AG04450 (cell line): ENCODE results near the gene BANP. TPM values are rescaled to one million over a fixed set of nuclear protein-coding genes. Genes with fewer than 3 reads are reported as not detected.

Experiments used
- CTCF ChIA-PET: fragments of 300-600, 350-600 bp; formaldehyde crosslinking; extraction: SDS; loops from one replicate; lab custom pipeline; 2022; ENCODE audit warnings: antibody characterized with exemption, inconsistent platforms; lab: Charles Lee
- POLR2A ChIA-PET: fragments of 350-600 bp; formaldehyde crosslinking; extraction: SDS; loops from one replicate; lab custom pipeline; 2021; ENCODE audit warnings: antibody characterized with exemption, inconsistent platforms; lab: Yijun Ruan, JAX
- DNase-seq: peaks from one replicate; pipeline ENCODE4 v3.0.0-alpha.2; 2011; ENCODE audit warnings: low read depth, low spot score
- H3K27ac ChIP-seq: one replicate; pipeline ENCODE4 v1.5.1; 2012; ENCODE audit warnings: low read depth, low read length, control low read depth
- H3K27me3 ChIP-seq: one replicate; pipeline ENCODE4 v1.6.0; 2012; ENCODE audit warnings: low read length; ENCODE audit not compliant: control insufficient read depth, insufficient read depth
- H3K4me3 ChIP-seq: 2 replicates; pipeline ENCODE4 v1.5.1; 2011; ENCODE audit warnings: mild to moderate bottlenecking, low read depth, low read length, control low read depth
- H3K9me3 ChIP-seq: 2 replicates; pipeline ENCODE4 v1.5.1; 2012; ENCODE audit warnings: low read length; ENCODE audit not compliant: control insufficient read depth, insufficient read depth
- polyA plus RNA-seq: library from polyadenylated mRNA; depleted of rRNA; stranded (reverse); fragments of >200 nt; gene quantifications from 2 replicates; pipeline ENCODE4 v1.2.3, GENCODE V29; 2011
- TF ChIP-seq, protein P1 (sequence below): IDR thresholded peaks from 2 replicates; pipeline ENCODE4 v1.5.1; 2011; ENCODE audit warnings: low read depth, low read length, control low read depth, inconsistent platforms

Gene BANP
- polyA plus RNA-seq, 1 experiment = 18.6 TPM

- TF ChIP-seq, protein P1, sequence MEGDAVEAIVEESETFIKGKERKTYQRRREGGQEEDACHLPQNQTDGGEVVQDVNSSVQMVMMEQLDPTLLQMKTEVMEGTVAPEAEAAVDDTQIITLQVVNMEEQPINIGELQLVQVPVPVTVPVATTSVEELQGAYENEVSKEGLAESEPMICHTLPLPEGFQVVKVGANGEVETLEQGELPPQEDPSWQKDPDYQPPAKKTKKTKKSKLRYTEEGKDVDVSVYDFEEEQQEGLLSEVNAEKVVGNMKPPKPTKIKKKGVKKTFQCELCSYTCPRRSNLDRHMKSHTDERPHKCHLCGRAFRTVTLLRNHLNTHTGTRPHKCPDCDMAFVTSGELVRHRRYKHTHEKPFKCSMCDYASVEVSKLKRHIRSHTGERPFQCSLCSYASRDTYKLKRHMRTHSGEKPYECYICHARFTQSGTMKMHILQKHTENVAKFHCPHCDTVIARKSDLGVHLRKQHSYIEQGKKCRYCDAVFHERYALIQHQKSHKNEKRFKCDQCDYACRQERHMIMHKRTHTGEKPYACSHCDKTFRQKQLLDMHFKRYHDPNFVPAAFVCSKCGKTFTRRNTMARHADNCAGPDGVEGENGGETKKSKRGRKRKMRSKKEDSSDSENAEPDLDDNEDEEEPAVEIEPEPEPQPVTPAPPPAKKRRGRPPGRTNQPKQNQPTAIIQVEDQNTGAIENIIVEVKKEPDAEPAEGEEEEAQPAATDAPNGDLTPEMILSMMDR = no peak
- ChIA-PET CTCF (no interaction called here), POLR2A (no interaction called here)
- no peak overlapping the region for H3K27ac ChIP-seq
- H3K27me3 ChIP-seq = no peaks in the 10 kb centered on the region
- H3K4me3 ChIP-seq = no peak overlapping the region
- no peak for DNase-seq
- H3K9me3 ChIP-seq = no peaks in the 10 kb centered on the region; the same call in 1 of the 2 replicates
Observed at GRCh38 chr16:87947356-87948118, 3.7 kb upstream of the BANP start.

DNA sequence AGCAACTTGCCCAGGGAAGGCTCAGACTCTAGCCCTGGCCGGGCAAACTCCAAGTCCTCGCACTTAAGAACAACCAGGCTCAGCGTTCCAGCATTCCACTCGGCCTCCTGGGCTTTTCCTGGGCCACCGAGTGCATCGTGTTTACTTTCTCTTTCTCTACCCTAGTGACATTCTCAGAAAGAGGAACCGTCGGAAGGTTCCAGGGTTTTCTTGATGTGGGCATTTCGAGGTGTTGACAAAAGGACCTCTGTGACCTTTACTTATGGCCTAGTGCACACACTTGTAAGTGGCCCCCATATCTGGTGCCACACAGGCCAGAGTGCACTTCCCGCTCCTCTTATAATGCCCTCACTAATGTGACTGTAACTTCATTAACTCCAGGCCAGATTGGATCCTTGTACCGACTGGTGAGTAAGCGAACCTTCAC, 3.1 kb upstream of the BANP start:
- no peak for DNase-seq
- Histone ChIP-seq H3K9me3 (no peaks in the 10 kb centered on the region; the same call in 1 of the 2 replicates), H3K27ac (no peak overlapping the region), H3K4me3 (no peak overlapping the region), H3K27me3 (no peaks in the 10 kb centered on the region)
- TF ChIP-seq, protein P1 = no peak
- ChIA-PET CTCF (no interaction called here), POLR2A (interaction anchor here (0.6 kb wide), 1 partner anchor 622 kb away, joined by 3 read pairs; the partner anchor contains the start of gene ZC3H18)

DNA sequence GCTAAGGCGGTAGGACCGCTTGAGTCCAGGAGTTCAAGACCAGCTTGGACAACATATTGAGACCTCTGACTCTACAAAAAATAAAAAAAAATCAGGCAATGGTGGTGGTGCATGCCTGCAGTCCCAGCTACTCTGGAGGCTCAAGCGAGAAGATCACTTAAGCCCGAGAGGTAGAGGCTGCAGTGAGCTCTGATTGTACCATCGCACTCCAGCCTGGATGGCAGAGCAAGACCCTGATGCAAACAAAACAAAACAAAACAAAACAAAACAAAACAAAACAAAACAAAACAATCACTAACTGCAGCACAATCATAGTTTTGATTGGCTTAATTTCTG, 2.5 kb upstream of the BANP start:
- POLR2A ChIA-PET = interaction anchor here (0.6 kb wide), 1 partner anchor 621 kb away, joined by 3 read pairs; the partner anchor contains the start of gene ZC3H18

DNA sequence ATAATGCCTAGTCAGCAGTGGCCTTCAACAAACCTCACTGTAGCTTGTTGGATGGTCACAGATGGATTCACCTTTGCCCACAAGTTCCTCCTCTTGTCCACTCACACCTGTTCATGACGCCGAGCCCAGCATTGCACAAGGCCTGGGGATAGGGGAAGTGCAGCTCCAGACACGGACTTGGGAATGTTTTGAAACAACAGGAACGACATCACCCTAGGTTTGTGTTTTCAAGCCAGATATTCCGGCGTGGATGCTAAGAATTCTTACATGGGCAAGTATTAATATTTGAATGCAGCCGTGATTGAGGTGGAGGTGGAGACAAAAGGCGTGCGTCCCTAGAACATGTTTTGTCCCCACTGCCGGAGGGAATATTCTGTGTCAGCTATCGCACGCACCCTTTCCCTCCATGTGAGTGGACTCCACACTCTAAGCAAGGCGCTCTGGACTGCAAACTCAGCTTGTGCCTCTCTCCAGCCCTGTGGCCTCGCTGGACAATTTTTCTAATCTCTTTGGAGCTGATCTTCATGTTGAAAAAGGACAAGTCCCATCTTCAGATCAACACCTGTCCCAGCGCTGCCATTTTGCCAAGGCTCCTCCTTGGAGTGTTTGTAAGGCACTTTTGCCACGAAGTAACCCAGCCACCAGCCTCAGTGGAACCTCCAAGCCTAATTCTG, 2.0 kb upstream of the BANP start:
- no peaks in the 10 kb centered on the region; the same call in 1 of the 2 replicates for H3K9me3 ChIP-seq
- TF ChIP-seq, protein P1 = no peak
- no peaks in the 10 kb centered on the region for H3K27me3 ChIP-seq
- H3K27ac ChIP-seq = no peak overlapping the region
- no peak overlapping the region for H3K4me3 ChIP-seq
- DNase-seq = no peak
- CTCF ChIA-PET = no interaction called here
- POLR2A ChIA-PET = no interaction called here

More for the DNA sequence above, 2.5 kb upstream of the BANP start:
- no peaks in the 10 kb centered on the region for H3K27me3 ChIP-seq
- CTCF ChIA-PET = no interaction called here
- no peaks in the 10 kb centered on the region; the same call in 1 of the 2 replicates for H3K9me3 ChIP-seq
- no peak overlapping the region for H3K4me3 ChIP-seq
- no peak for DNase-seq
- TF ChIP-seq, protein P1 = no peak
- no peak overlapping the region for H3K27ac ChIP-seq
